Esophagus squamous epithelium (tissue), 4 donors: ENCODE measurements around the gene N4BP2L2.

ENCODE experiments used
- CTCF ChIP-seq, 6 experiments: fragments of 450-650 bp in 4 of 6; fragments of 200-600 bp in 2 of 6; sonication (generic) in 2 of 6; IDR thresholded peaks; one replicate each; pipeline ENCODE4 v1.5.1; 2016 to 2019; ENCODE audit warnings: antibody characterized with exemption in 6 of 6, mild to moderate bottlenecking in 4 of 6, moderate library complexity in 4 of 6
- POLR2A ChIP-seq, 4 donors: fragments of 450-650 bp; IDR thresholded peaks; one replicate each; pipeline ENCODE4 v1.6.1; 2017; ENCODE audit warnings: antibody characterized with exemption in 4 of 4, mild to moderate bottlenecking in 4 of 4, moderate library complexity in 3 of 4

- no peak for TF ChIP-seq CTCF (IDR thresholded peaks at IDR 0.05)
- no peak for TF ChIP-seq POLR2A (IDR thresholded peaks at IDR 0.05)
Observed at GRCh38 chr13:32446220-32446619, 92.4 kb downstream of the N4BP2L2 start.
